ENCODE data around the gene CORO7.

- TF ChIP-seq CTCF (IDR thresholded peaks at IDR 0.05; ENCODE audit: low read depth, low read length) = no peak
- TF ChIP-seq EZH2phosphoT487 (IDR thresholded peaks at IDR 0.05; ENCODE audit: low read depth) = no peak
Observed at GRCh38 chr16:4460936-4461249, 44.5 kb upstream of the CORO7 start.

Measured in OCI-LY3 (cell line).